WTC11 (cell line): Measurements from ENCODE around the gene SCYGR3. TPM values are rescaled to one million over a fixed set of nuclear protein-coding genes. Genes with fewer than 3 reads are reported as not detected.

Source experiments
- ATAC-seq: fragments of 200-7000 bp; cut with Tn5 transposase; 2 replicates; pipeline ENCODE4 v1.10.0; 2021; ENCODE audit warnings: mild to moderate bottlenecking, moderate library complexity
- CTCF ChIA-PET: fragments of 300-600 bp; sonication (Branson Sonifier 250); formaldehyde crosslinking; loops from one replicate; lab custom pipeline; 2021; ENCODE audit warnings: antibody characterized with exemption; lab: Charles Lee
- POLR2A ChIA-PET: fragments of 350-600 bp; sonication (Branson Sonifier 250); formaldehyde crosslinking; loops from one replicate; lab custom pipeline; 2021; ENCODE audit warnings: antibody characterized with exemption; lab: Charles Lee
- DNase-seq: peaks from one replicate; pipeline ENCODE4 v3.0.0; 2021; ENCODE audit warnings: low spot score
- H3K27ac Mint-ChIP-seq: 2 replicates; pipeline ENCODE4 v1.8.0; 2021; ENCODE audit warnings: mixed read lengths
- H3K27me3 Mint-ChIP-seq: 2 replicates; pipeline ENCODE4 v1.8.0; 2021; ENCODE audit warnings: low read depth, mild to moderate bottlenecking, moderate library complexity, mixed read lengths
- H3K36me3 Mint-ChIP-seq: 2 replicates; pipeline ENCODE4 v1.8.0; 2021; ENCODE audit warnings: mixed read lengths
- H3K4me1 Mint-ChIP-seq: 2 replicates; pipeline ENCODE4 v1.8.0; 2022; ENCODE audit warnings: mixed read lengths
- H3K4me3 Mint-ChIP-seq: 2 replicates; pipeline ENCODE4 v1.8.0; 2021; ENCODE audit warnings: mild to moderate bottlenecking, moderate library complexity, mixed read lengths
- H3K9me3 Mint-ChIP-seq: 2 replicates; pipeline ENCODE4 v1.8.0; 2021; ENCODE audit warnings: mixed read lengths
- CREB1 ChIP-seq: sonication (generic); formaldehyde crosslinking; IDR thresholded peaks from 2 replicates; pipeline ENCODE4 v1.8.0; 2023; ENCODE audit warnings: mild to moderate bottlenecking, missing genetic modification reagents
- ELF4 ChIP-seq: sonication (generic); formaldehyde crosslinking; IDR thresholded peaks from 2 replicates; pipeline ENCODE4 v1.8.1; 2022; ENCODE audit warnings: low read depth, mild to moderate bottlenecking, moderate library complexity, missing genetic modification reagents
- ETV6 ChIP-seq: sonication (generic); formaldehyde crosslinking; IDR thresholded peaks from 2 replicates; pipeline ENCODE4 v1.8.1; 2022; ENCODE audit warnings: mild to moderate bottlenecking, missing genetic modification reagents
- NFE2L1 ChIP-seq: sonication (generic); formaldehyde crosslinking; IDR thresholded peaks from 2 replicates; pipeline ENCODE4 v1.8.1; 2023; ENCODE audit warnings: missing genetic modification reagents
- NR1H2 ChIP-seq: sonication (generic); formaldehyde crosslinking; IDR thresholded peaks from 2 replicates; pipeline ENCODE4 v1.9.0; 2021; ENCODE audit warnings: mild to moderate bottlenecking, moderate library complexity, missing genetic modification reagents
- NR2C2 ChIP-seq: sonication (generic); formaldehyde crosslinking; IDR thresholded peaks from 2 replicates; pipeline ENCODE4 v1.8.0; 2022; ENCODE audit warnings: mild to moderate bottlenecking, missing genetic modification reagents
- OVOL2 ChIP-seq: fragments of 250-450 bp; sonication (Bioruptor Pico); IDR thresholded peaks from 2 replicates; pipeline ENCODE4 v1.9.0; 2021; ENCODE audit warnings: mild to moderate bottlenecking, borderline replicate concordance
- TP53 ChIP-seq: sonication (generic); formaldehyde crosslinking; IDR thresholded peaks from 2 replicates; pipeline ENCODE4 v1.8.1; 2023; ENCODE audit warnings: mild to moderate bottlenecking, missing genetic modification reagents
- ZNF219 ChIP-seq: sonication (generic); formaldehyde crosslinking; IDR thresholded peaks from 2 replicates; pipeline ENCODE4 v1.8.0; 2023; ENCODE audit warnings: missing genetic modification reagents, mild to moderate bottlenecking, borderline replicate concordance
- ZNF263 ChIP-seq: sonication (generic); formaldehyde crosslinking; IDR thresholded peaks from 2 replicates; pipeline ENCODE4 v1.8.1; 2022; ENCODE audit warnings: low read depth, mild to moderate bottlenecking, moderate library complexity, missing genetic modification reagents
- ZNF317 ChIP-seq: sonication (generic); formaldehyde crosslinking; IDR thresholded peaks from 2 replicates; pipeline ENCODE4 v1.8.1; 2023; ENCODE audit warnings: low read depth, mild to moderate bottlenecking, moderate library complexity, missing genetic modification reagents, borderline replicate concordance
- ZNF512 ChIP-seq: sonication (generic); formaldehyde crosslinking; IDR thresholded peaks from 2 replicates; pipeline ENCODE4 v1.8.1; 2022; ENCODE audit warnings: missing genetic modification reagents, borderline replicate concordance
- ZNF671 ChIP-seq: fragments of 250-450 bp; sonication (Bioruptor Pico); IDR thresholded peaks from 2 replicates; pipeline ENCODE4 v1.8.0; 2021; ENCODE audit warnings: mild to moderate bottlenecking
- total RNA-seq: library from RNA; stranded (reverse); gene quantifications from 3 replicates; pipeline ENCODE4 v1.2.3, GENCODE V29; 2021
- TF ChIP-seq, protein P1 (sequence below): fragments of 250-450 bp; sonication (Bioruptor Pico); IDR thresholded peaks from 2 replicates; pipeline ENCODE4 v1.9.0; 2021; ENCODE audit warnings: mild to moderate bottlenecking, borderline replicate concordance
- TF ChIP-seq, protein P2 (sequence below): fragments of 250-450 bp; sonication (Bioruptor Pico); IDR thresholded peaks from 2 replicates; pipeline ENCODE4 v1.9.0; 2021; ENCODE audit warnings: moderate library complexity, mild to moderate bottlenecking, inconsistent platforms, borderline replicate concordance
- TF ChIP-seq, protein P3 (sequence below): sonication (generic); formaldehyde crosslinking; IDR thresholded peaks from 2 replicates; pipeline ENCODE4 v1.8.1; 2023; ENCODE audit warnings: mild to moderate bottlenecking, missing genetic modification reagents
- TF ChIP-seq, protein P4 (sequence below): sonication (generic); formaldehyde crosslinking; IDR thresholded peaks from 2 replicates; pipeline ENCODE4 v1.8.0; 2022; ENCODE audit warnings: mild to moderate bottlenecking, missing genetic modification reagents
- TF ChIP-seq, protein P5 (sequence below): sonication (generic); formaldehyde crosslinking; IDR thresholded peaks from 2 replicates; pipeline ENCODE4 v1.8.0; 2022; ENCODE audit warnings: missing genetic modification reagents
- TF ChIP-seq, protein P6 (sequence below): fragments of 250-450 bp; sonication (Bioruptor Pico); IDR thresholded peaks from 2 replicates; pipeline ENCODE4 v1.9.0; 2021; ENCODE audit warnings: mild to moderate bottlenecking

The SCYGR3 gene
- total RNA-seq, 1 experiment from 2014 or later, result not detected

DNA sequence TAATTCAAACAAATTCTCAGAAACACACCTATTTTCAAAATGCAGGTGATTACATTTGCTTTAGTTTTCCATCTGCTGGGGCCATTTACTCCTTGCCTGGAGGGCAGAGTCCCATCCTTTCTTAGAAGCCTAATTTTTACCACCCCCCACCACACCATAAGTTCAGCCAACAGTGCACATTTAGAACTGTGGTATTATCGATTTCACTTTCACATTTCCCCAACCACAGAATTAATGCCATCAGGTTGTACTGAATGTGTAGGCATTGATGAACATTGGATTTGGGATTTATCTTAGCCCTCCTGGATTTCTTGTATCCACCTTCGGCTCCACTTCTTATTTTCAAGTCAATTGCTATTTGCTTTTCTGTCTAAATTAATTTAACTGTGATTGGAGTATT is 4.5 kb downstream of the SCYGR3 start (continued):
- TF ChIP-seq ZNF512, result no peak

GRCh38 chr2:227608561-227609338 is 5.9 kb downstream of the SCYGR3 start:
- H3K4me3 Mint-ChIP-seq, result no peak overlapping the region
- CTCF ChIA-PET, result interaction anchor here (1.6 to 1.7 kb wide), 2 partner anchors 157 to 165 kb away, joined by 6 to 7 read pairs; no protein-coding TSS in a partner anchor
- H3K27me3 Mint-ChIP-seq, result no peaks in the 10 kb centered on the region
- H3K36me3 Mint-ChIP-seq, result no peaks in the 10 kb centered on the region
- no peak overlapping the region for H3K27ac Mint-ChIP-seq
- H3K9me3 Mint-ChIP-seq, result no peaks in the 10 kb centered on the region
- ATAC-seq (no peak), DNase-seq (no peak)
- H3K4me1 Mint-ChIP-seq, result peaks cover 6% of the 10 kb centered on the region; the same call in 1 of the 2 replicates
- POLR2A ChIA-PET, result no interaction called here
- TF ChIP-seq NR1H2 (CRISPR knock-in tag) (no peak), NR2C2 (no peak), TP53 (CRISPR knock-in tag) (no peak), ZNF317 (CRISPR knock-in tag) (no peak), ZNF263 (no peak), ETV6 (CRISPR knock-in tag) (no peak), ZNF671 (CRISPR knock-in tag) (no peak), ELF4 (CRISPR knock-in tag) (no peak), NFE2L1 (no peak), ZNF219 (no peak), OVOL2 (no peak), CREB1 (CRISPR knock-in tag) (no peak)
- TF ChIP-seq, protein P1, sequence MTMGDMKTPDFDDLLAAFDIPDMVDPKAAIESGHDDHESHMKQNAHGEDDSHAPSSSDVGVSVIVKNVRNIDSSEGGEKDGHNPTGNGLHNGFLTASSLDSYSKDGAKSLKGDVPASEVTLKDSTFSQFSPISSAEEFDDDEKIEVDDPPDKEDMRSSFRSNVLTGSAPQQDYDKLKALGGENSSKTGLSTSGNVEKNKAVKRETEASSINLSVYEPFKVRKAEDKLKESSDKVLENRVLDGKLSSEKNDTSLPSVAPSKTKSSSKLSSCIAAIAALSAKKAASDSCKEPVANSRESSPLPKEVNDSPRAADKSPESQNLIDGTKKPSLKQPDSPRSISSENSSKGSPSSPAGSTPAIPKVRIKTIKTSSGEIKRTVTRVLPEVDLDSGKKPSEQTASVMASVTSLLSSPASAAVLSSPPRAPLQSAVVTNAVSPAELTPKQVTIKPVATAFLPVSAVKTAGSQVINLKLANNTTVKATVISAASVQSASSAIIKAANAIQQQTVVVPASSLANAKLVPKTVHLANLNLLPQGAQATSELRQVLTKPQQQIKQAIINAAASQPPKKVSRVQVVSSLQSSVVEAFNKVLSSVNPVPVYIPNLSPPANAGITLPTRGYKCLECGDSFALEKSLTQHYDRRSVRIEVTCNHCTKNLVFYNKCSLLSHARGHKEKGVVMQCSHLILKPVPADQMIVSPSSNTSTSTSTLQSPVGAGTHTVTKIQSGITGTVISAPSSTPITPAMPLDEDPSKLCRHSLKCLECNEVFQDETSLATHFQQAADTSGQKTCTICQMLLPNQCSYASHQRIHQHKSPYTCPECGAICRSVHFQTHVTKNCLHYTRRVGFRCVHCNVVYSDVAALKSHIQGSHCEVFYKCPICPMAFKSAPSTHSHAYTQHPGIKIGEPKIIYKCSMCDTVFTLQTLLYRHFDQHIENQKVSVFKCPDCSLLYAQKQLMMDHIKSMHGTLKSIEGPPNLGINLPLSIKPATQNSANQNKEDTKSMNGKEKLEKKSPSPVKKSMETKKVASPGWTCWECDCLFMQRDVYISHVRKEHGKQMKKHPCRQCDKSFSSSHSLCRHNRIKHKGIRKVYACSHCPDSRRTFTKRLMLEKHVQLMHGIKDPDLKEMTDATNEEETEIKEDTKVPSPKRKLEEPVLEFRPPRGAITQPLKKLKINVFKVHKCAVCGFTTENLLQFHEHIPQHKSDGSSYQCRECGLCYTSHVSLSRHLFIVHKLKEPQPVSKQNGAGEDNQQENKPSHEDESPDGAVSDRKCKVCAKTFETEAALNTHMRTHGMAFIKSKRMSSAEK (CRISPR knock-in tag), result no peak
- TF ChIP-seq, protein P2, sequence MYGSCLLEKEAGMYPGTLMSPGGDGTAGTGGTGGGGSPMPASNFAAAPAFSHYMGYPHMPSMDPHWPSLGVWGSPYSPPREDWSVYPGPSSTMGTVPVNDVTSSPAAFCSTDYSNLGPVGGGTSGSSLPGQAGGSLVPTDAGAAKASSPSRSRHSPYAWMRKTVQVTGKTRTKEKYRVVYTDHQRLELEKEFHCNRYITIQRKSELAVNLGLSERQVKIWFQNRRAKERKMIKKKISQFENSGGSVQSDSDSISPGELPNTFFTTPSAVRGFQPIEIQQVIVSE, result no peak
- TF ChIP-seq, protein P3, sequence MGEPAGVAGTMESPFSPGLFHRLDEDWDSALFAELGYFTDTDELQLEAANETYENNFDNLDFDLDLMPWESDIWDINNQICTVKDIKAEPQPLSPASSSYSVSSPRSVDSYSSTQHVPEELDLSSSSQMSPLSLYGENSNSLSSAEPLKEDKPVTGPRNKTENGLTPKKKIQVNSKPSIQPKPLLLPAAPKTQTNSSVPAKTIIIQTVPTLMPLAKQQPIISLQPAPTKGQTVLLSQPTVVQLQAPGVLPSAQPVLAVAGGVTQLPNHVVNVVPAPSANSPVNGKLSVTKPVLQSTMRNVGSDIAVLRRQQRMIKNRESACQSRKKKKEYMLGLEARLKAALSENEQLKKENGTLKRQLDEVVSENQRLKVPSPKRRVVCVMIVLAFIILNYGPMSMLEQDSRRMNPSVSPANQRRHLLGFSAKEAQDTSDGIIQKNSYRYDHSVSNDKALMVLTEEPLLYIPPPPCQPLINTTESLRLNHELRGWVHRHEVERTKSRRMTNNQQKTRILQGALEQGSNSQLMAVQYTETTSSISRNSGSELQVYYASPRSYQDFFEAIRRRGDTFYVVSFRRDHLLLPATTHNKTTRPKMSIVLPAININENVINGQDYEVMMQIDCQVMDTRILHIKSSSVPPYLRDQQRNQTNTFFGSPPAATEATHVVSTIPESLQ, result no peak
- TF ChIP-seq, protein P4, sequence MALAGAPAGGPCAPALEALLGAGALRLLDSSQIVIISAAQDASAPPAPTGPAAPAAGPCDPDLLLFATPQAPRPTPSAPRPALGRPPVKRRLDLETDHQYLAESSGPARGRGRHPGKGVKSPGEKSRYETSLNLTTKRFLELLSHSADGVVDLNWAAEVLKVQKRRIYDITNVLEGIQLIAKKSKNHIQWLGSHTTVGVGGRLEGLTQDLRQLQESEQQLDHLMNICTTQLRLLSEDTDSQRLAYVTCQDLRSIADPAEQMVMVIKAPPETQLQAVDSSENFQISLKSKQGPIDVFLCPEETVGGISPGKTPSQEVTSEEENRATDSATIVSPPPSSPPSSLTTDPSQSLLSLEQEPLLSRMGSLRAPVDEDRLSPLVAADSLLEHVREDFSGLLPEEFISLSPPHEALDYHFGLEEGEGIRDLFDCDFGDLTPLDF (CRISPR knock-in tag), result no peak
- TF ChIP-seq, protein P5, sequence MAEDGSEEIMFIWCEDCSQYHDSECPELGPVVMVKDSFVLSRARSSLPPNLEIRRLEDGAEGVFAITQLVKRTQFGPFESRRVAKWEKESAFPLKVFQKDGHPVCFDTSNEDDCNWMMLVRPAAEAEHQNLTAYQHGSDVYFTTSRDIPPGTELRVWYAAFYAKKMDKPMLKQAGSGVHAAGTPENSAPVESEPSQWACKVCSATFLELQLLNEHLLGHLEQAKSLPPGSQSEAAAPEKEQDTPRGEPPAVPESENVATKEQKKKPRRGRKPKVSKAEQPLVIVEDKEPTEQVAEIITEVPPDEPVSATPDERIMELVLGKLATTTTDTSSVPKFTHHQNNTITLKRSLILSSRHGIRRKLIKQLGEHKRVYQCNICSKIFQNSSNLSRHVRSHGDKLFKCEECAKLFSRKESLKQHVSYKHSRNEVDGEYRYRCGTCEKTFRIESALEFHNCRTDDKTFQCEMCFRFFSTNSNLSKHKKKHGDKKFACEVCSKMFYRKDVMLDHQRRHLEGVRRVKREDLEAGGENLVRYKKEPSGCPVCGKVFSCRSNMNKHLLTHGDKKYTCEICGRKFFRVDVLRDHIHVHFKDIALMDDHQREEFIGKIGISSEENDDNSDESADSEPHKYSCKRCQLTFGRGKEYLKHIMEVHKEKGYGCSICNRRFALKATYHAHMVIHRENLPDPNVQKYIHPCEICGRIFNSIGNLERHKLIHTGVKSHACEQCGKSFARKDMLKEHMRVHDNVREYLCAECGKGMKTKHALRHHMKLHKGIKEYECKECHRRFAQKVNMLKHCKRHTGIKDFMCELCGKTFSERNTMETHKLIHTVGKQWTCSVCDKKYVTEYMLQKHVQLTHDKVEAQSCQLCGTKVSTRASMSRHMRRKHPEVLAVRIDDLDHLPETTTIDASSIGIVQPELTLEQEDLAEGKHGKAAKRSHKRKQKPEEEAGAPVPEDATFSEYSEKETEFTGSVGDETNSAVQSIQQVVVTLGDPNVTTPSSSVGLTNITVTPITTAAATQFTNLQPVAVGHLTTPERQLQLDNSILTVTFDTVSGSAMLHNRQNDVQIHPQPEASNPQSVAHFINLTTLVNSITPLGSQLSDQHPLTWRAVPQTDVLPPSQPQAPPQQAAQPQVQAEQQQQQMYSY, result no peak
- TF ChIP-seq, protein P6, sequence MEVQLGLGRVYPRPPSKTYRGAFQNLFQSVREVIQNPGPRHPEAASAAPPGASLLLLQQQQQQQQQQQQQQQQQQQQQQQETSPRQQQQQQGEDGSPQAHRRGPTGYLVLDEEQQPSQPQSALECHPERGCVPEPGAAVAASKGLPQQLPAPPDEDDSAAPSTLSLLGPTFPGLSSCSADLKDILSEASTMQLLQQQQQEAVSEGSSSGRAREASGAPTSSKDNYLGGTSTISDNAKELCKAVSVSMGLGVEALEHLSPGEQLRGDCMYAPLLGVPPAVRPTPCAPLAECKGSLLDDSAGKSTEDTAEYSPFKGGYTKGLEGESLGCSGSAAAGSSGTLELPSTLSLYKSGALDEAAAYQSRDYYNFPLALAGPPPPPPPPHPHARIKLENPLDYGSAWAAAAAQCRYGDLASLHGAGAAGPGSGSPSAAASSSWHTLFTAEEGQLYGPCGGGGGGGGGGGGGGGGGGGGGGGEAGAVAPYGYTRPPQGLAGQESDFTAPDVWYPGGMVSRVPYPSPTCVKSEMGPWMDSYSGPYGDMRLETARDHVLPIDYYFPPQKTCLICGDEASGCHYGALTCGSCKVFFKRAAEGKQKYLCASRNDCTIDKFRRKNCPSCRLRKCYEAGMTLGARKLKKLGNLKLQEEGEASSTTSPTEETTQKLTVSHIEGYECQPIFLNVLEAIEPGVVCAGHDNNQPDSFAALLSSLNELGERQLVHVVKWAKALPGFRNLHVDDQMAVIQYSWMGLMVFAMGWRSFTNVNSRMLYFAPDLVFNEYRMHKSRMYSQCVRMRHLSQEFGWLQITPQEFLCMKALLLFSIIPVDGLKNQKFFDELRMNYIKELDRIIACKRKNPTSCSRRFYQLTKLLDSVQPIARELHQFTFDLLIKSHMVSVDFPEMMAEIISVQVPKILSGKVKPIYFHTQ (CRISPR knock-in tag), result no peak
